ENCODE results near the gene KRTAP9-9.
"Not testable (repeated sequence)": the region's sequence is repeated elsewhere in the genome, so short reads cannot be mapped to it uniquely, and the experiment has no call there.

KRTAP9-9 gene

GRCh38 chr17:41230094-41230493 lies 25.1 kb upstream of the KRTAP9-9 start:
- in situ Hi-C loops (cut with HindIII; ENCODE audit: low sequenced_read_pairs): no loop called here
- no peak for TF ChIP-seq CTCF (IDR thresholded peaks at IDR 0.05; ENCODE audit: low read depth, low read length)
- no peak for DNase-seq (ENCODE audit: low read depth, low spot score)
- H3K4me3 ChIP-seq (ENCODE audit: low read depth, low read length): no peak overlapping the region

DNA sequence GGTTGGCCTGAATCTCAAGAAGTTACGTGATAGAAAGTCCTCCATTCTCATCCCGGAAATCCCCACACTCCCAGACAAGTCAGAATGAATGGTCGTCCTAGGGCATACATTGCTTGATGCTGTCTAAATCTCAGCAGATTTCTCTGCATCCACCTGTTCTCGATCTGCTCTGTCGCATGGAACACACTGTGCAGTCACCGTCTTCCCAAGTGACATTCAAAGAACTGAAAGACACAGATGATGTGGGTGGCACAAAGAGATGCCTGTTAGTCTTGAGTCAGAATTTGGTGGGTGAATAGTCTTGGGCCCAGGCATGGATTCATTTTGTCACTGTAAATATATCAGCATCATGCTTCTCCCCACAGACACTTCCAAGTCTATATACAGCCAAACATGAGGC lies 23.5 kb upstream of the KRTAP9-9 start:
- in situ Hi-C loops (cut with HindIII; ENCODE audit: low sequenced_read_pairs): no loop called here
- DNase-seq (ENCODE audit: low read depth, low spot score): no peak
- no peak for TF ChIP-seq CTCF (IDR thresholded peaks at IDR 0.05; ENCODE audit: low read depth, low read length)
- H3K4me3 ChIP-seq (ENCODE audit: low read depth, low read length): no peak overlapping the region

GRCh38 chr17:41232399-41233105 lies 22.6 kb upstream of the KRTAP9-9 start, which contains the start of gene KRTAP9-3:
Gene KRTAP9-3 (plus strand): TSS chr17:41232449. CDS start chr17:41232502, 53 bp downstream.
- H3K4me3 ChIP-seq (ENCODE audit: low read depth, low read length); in situ Hi-C loops (cut with HindIII; ENCODE audit: low sequenced_read_pairs); DNase-seq (ENCODE audit: low read depth, low spot score): not testable (repeated sequence)

DNA sequence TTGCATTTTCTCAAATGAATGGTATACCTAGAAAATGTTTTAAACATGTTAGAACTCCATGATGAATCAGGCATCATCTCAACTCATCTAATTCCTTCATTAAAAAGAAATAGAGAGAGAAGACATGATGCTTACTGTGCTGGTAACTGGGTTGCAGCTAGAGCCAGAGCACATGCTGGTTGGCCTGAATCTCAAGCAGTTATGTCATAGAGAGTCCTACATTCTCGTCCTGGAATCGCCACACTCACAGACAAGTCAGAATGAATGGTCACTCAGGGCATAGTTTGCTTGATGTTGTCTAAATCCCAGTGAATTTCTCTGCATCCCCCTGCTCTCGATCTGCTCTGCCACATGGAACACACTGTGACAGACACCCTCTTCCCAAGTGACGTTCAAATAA lies 18.1 kb upstream of the KRTAP9-9 start:
- in situ Hi-C loops (cut with HindIII; ENCODE audit: low sequenced_read_pairs); DNase-seq (ENCODE audit: low read depth, low spot score); H3K4me3 ChIP-seq (ENCODE audit: low read depth, low read length): not testable (repeated sequence)

GRCh38 chr17:41237949-41238437 lies 17.2 kb upstream of the KRTAP9-9 start, which contains the start of gene KRTAP9-8:
Gene KRTAP9-8 (plus strand): TSS chr17:41237999. CDS start chr17:41238052, 53 bp downstream.
- in situ Hi-C loops (cut with HindIII; ENCODE audit: low sequenced_read_pairs); DNase-seq (ENCODE audit: low read depth, low spot score): not testable (repeated sequence)

GRCh38 chr17:41246995-41247787 lies 8.0 kb upstream of the KRTAP9-9 start:
- H3K4me3 ChIP-seq (ENCODE audit: low read depth, low read length); DNase-seq (ENCODE audit: low read depth, low spot score); in situ Hi-C loops (cut with HindIII; ENCODE audit: low sequenced_read_pairs): not testable (repeated sequence)

More at GRCh38 chr17:41237949-41238437, 17.2 kb upstream of the KRTAP9-9 start, which contains the start of gene KRTAP9-8:
- H3K4me3 ChIP-seq (ENCODE audit: low read depth, low read length): not testable (repeated sequence)

- DNase-seq (ENCODE audit: low read depth, low spot score); H3K4me3 ChIP-seq (ENCODE audit: low read depth, low read length); in situ Hi-C loops (cut with HindIII; ENCODE audit: low sequenced_read_pairs): not testable (repeated sequence)
Observed at GRCh38 chr17:41249637-41250240, 5.4 kb upstream of the KRTAP9-9 start, which contains the start of gene KRTAP9-4. Gene KRTAP9-4 (plus strand): TSS chr17:41249687. CDS start chr17:41249721, 34 bp downstream.

DNA sequence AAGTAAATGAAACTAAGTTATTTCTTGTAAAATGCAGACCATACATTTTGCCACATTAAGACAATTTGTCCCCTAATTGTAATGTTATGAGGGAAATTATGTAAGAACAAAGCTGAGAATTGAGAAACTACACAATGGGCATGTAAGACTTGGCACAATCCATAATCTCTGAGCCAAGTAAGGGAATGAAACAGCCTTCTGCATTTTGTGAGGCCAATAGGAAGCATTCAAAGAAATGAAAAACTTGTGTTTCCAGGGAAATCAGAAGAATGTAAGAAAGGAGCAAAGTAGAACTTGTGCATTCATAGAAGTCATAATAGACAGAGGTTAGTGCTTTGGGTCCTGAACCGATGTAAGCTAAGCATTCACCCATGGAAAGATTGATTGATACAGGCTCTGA lies 3.9 kb upstream of the KRTAP9-9 start:
- DNase-seq (ENCODE audit: low read depth, low spot score): no peak
- TF ChIP-seq CTCF (IDR thresholded peaks at IDR 0.05; ENCODE audit: low read depth, low read length): no peak
- in situ Hi-C loops (cut with HindIII; ENCODE audit: low sequenced_read_pairs): no loop called here

DNA sequence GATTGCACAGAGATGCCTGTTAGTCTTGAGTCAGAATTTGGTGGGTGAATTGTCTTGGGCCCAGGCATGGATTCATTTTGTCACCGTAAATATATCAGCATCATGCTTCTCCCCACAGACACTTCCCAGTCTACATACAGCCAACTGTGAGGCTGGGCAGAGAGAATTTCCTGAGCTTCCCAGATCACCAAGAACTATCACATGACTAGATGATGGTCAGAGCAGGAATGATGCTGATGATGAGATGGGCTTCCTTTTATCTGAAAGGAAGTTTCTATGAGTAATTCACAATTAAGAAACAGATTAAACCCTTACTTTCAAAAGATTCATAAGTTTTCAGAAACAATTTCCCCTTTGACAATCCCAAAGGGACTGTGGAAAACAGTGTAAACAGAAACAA lies 323 bp upstream of the KRTAP9-9 start:
- no peak overlapping the region for H3K4me3 ChIP-seq (ENCODE audit: low read depth, low read length)
- in situ Hi-C loops (cut with HindIII; ENCODE audit: low sequenced_read_pairs): no loop called here
- no peak for TF ChIP-seq CTCF (IDR thresholded peaks at IDR 0.05; ENCODE audit: low read depth, low read length)
- no peak for DNase-seq (ENCODE audit: low read depth, low spot score)

More for the DNA sequence above, 3.9 kb upstream of the KRTAP9-9 start:
- H3K4me3 ChIP-seq (ENCODE audit: low read depth, low read length): no peak overlapping the region

Measured in astrocyte of the spinal cord (primary cell).